Right lobe of liver (tissue), 6 donors: ENCODE measurements around the gene CFAP251. TPM values are rescaled to one million over a fixed set of nuclear protein-coding genes. Genes with fewer than 3 reads are reported as not detected.
A peak's percentile ranks its signal among the peaks of the same experiment; 100 is the strongest.
"Not testable (repeated sequence)": the region's sequence is repeated elsewhere in the genome, so short reads cannot be mapped to it uniquely, and the experiment has no call there.

Source experiments
- ATAC-seq, 4 donors: fragments of 200-7000 bp; cut with Tn5 transposase; one replicate each; pipeline ENCODE4 v1.9.1; 2020; ENCODE audit warnings: mild to moderate bottlenecking in 4 of 4, moderate library complexity in 4 of 4
- DNase-seq, 3 donors: peaks; one replicate each; pipeline ENCODE4 v3.0.0-alpha.2; 2020
- H3K27ac ChIP-seq, 3 donors: fragments of 200-600 bp; one replicate each; pipeline ENCODE4 v1.8.0; 2022
- H3K27me3 ChIP-seq, 2 donors: fragments of 200-600 bp; one replicate each; pipeline ENCODE4 v1.8.0; 2022
- H3K36me3 ChIP-seq, 4 donors: fragments of 200-600 bp; sonication (generic) in 1 of 4; one replicate each; pipeline versions ENCODE4 v1.5.1 to v1.8.0; 2017 to 2022; ENCODE audit warnings: control low read depth in 1 of 4
- H3K4me1 ChIP-seq, 4 donors: fragments of 200-600 bp; sonication (generic) in 1 of 4; one replicate each; pipeline versions ENCODE4 v1.5.1 to v1.8.0; 2017 to 2022; ENCODE audit warnings: control low read depth in 1 of 4
- H3K4me3 ChIP-seq, 3 donors: fragments of 200-600 bp; one replicate each; pipeline ENCODE4 v1.8.0; 2022
- H3K9me3 ChIP-seq, 4 donors: fragments of 200-600 bp; sonication (generic) in 1 of 4; one replicate each; pipeline versions ENCODE4 v1.5.1 to v1.8.0; 2017 to 2022; ENCODE audit warnings: control low read depth in 1 of 4
- POLR2A ChIP-seq: fragments of 450-650 bp; IDR thresholded peaks from one replicate; pipeline ENCODE4 v1.6.1; 2017; ENCODE audit warnings: antibody characterized with exemption, mild to moderate bottlenecking
- WGBS: methylation state at CpG from one replicate; pipeline ENCODE4 v1.1.6; 2018; ENCODE audit warnings: low coverage, low lambda C conversion rate; ENCODE audit not compliant: insufficient coverage; ENCODE audit errors: missing lambda C conversion rate; 5-methylcytosine and 5-hydroxymethylcytosine counted together
- intact Hi-C, 2 donors: fragments of 100-400 bp; cut with DNase I; formaldehyde crosslinking; loops; one replicate each; pipeline versions ENCODE4 v1.11.2 to v1.14.1; 2022
- total RNA-seq, 6 experiments: library from RNA; depleted of rRNA in 2 of 6; stranded (reverse); fragments of >200 nt in 2 of 6; fragmentation: NEBNext Ultra II Directional in 3 of 6; extraction: Animal tissue kit (Norgen Biotek cat#: 25700) in 3 of 6; gene quantifications; one replicate each; pipeline versions ENCODE4 v1.1.0 to v1.2.4, GENCODE V29; 2016 to 2023
- TF ChIP-seq, protein P1 (sequence below), 4 donors: fragments of 200-600 bp in 3 of 4; fragments of 450-650 bp in 1 of 4; IDR thresholded peaks; one replicate each; pipeline versions ENCODE4 v1.5.1 to v1.8.0; 2016 to 2022; ENCODE audit warnings: antibody characterized with exemption in 4 of 4, mild to moderate bottlenecking in 2 of 4
- donor health status: DM: no; HTN: yes; CAD: no.
- donor health status: DM: no; HTN: no; CAD: no.
- donor health status: DM: no; HTN: no; CAD: no.
- donor health status: DM: no; HTN: yes; CAD: no.
- donor health status: DM: no; HTN: yes; CAD: no.

CFAP251 gene
- total RNA-seq, 6 experiments from 2014 or later: 1.0 to 6.2 (median 2.4) TPM

DNA sequence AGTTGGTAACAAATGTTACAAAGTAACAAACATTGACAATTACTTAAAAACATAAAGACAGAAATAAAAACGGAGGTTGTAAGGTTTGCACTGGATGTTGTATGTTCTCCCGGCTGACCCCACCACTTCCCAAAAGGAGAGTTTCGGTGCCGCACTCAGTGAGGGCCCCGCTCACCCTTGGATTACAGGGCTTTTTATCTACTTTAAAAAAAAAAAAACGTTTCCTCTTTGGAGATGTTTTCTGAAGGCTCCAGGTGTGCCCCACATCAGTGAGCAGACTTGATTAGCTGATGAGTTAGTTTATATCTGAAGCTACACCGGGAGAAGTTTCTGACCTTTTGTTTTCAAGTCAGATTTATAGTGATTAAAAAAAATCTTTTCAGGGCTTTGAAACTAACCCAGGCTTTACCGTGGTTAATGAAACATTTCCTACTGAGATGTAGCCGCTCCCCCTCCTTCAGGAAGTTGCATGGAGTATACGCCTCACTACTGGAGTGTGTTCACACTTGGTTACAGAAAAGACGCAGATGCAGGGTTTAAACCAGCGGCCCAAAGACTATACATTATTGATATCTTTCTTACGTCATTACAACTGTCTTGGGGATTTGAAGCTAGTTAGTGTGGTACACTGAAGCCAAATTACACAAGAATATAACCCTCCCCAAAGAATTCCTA lies 65.3 kb downstream of the CFAP251 start:
- no peak overlapping the region for H3K27ac ChIP-seq
- no peaks in the 10 kb centered on the region for H3K36me3 ChIP-seq
- H3K27me3 ChIP-seq: no peaks in the 10 kb centered on the region
- 43% methylated on average over 13 of the region's 13 CpGs for WGBS
- TF ChIP-seq, protein P1, sequence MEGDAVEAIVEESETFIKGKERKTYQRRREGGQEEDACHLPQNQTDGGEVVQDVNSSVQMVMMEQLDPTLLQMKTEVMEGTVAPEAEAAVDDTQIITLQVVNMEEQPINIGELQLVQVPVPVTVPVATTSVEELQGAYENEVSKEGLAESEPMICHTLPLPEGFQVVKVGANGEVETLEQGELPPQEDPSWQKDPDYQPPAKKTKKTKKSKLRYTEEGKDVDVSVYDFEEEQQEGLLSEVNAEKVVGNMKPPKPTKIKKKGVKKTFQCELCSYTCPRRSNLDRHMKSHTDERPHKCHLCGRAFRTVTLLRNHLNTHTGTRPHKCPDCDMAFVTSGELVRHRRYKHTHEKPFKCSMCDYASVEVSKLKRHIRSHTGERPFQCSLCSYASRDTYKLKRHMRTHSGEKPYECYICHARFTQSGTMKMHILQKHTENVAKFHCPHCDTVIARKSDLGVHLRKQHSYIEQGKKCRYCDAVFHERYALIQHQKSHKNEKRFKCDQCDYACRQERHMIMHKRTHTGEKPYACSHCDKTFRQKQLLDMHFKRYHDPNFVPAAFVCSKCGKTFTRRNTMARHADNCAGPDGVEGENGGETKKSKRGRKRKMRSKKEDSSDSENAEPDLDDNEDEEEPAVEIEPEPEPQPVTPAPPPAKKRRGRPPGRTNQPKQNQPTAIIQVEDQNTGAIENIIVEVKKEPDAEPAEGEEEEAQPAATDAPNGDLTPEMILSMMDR (IDR thresholded peaks at IDR 0.05): no peak
- no peak for TF ChIP-seq POLR2A
- intact Hi-C loops: no loop called here
- no peaks in the 10 kb centered on the region for H3K9me3 ChIP-seq
- ATAC-seq (peak in 1 of 4 donors; percentile 19), DNase-seq (no peak)
- no peak overlapping the region for H3K4me3 ChIP-seq
- no peaks in the 10 kb centered on the region for H3K4me1 ChIP-seq

DNA sequence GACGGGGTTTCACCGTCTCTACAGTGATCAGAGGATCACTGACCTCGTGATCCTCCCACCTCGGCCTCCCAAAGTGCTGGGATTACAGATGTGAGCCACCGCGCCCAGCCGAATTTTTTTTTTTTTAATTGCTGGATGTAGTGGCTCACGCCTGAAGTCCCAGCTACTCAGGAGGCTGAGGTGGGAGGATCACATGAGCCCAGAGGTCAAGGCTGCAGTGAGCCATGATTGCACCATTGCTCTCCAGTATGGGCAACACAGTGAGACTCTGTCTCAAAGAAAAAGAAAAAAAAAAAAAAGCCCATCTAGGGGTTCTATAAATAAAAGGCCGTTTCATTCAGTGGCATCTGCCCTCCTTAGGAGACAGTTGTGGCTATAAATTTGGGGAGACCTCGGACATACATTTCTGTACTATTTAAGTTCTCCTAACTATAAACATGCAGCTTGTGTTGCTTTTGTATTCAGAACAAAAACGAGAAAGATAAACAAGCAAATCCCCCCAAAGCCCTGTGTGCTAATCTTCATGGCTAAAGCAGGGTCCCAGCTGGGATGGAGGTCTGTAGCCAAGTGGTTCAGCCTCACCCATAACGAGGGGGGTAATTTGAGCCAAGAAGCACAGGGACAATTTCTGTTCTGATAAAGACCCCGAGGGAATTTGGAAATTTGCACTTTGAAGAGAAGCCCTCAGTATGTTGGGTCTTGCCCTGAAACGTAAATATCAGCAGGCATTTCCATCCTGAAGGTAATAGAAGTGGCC lies 68.3 kb downstream of the CFAP251 start:
- H3K4me3 ChIP-seq: no peak overlapping the region
- no peak overlapping the region for H3K27ac ChIP-seq
- H3K4me1 ChIP-seq: no peaks in the 10 kb centered on the region
- ATAC-seq: no peak
- WGBS: 88% methylated on average over 12 of the region's 14 CpGs
- no peak for DNase-seq
- no peaks in the 10 kb centered on the region for H3K27me3 ChIP-seq
- no peak for TF ChIP-seq POLR2A
- TF ChIP-seq, protein P1 (IDR thresholded peaks at IDR 0.05): no peak
- intact Hi-C loops: no loop called here
- no peaks in the 10 kb centered on the region for H3K36me3 ChIP-seq
- H3K9me3 ChIP-seq: no peaks in the 10 kb centered on the region

DNA sequence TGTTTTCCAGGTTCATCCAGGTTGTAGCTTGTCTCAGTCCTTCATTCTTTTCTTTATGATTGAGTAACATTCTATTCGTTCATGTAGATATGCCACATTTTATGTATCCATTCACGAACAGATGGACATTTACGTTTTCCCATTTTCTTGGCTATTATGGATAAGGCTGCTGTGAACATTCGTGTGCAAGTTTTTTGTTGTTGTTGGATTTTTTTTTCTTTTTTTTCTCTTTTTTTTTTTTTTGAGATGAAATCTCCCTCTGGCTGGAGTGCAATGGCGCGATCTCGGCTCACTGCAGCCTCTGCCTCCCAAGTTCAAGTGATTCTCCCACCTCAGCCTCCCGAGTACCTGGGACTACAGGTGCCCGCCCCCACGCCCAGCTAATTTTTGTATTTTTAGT lies 70.1 kb downstream of the CFAP251 start:
- H3K4me1 ChIP-seq, ATAC-seq, H3K9me3 ChIP-seq, H3K4me3 ChIP-seq, H3K27me3 ChIP-seq, H3K27ac ChIP-seq, intact Hi-C loops, H3K36me3 ChIP-seq, DNase-seq: not testable (repeated sequence)
- WGBS: 75% methylated on average over 5 of the region's 10 CpGs

DNA sequence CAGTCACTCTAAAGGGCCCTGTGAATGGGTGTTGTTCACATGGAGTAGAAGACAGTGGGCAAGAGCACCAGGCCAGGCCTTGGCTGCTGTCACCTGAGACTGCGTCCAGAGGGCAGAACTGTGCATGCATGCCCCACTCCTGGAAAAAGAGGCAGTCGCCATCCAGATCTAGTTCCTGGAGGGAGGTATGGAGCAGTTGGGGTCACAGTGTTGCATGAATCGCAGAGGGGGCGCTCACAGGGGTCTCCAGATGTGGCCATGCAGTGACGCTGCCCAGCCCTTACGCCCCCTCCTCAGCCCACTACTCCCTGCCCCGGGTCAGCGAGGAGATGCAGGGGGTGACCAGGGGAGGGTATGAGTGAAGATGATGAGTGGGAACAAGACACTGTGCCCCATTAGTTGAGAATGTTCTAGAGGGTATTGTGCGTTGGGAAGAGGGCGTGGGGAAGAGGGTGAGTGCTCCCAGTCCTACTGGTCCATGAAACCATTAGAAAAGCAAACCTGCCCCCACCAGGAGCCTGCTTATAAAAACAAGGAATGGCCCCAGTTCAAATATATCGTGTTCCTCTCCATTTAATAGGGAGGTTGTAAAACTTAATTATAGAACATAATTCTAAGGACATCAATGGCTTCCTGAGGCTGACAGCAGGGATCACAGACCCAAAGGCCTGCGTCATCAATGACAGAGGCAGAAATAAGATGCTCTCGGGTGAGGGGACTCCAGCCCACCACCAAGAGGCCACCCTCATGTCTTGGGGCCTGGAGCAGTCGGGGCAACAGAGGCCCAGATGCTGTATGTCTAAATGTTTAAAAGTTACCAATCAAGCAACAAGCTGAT lies 71.1 kb downstream of the CFAP251 start:
- Histone ChIP-seq H3K4me1 (no peaks in the 10 kb centered on the region), H3K27me3 (no peaks in the 10 kb centered on the region), H3K27ac (no peak overlapping the region), H3K9me3 (no peaks in the 10 kb centered on the region), H3K4me3 (no peak overlapping the region), H3K36me3 (no peaks in the 10 kb centered on the region)
- 89% methylated on average over 9 of the region's 14 CpGs for WGBS
- TF ChIP-seq POLR2A: no peak
- TF ChIP-seq, protein P1 (IDR thresholded peaks at IDR 0.05): no peak
- intact Hi-C loops: no loop called here
- DNase-seq (no peak), ATAC-seq (peak in 1 of 4 donors; percentile 20)
